H1 (cell line): Measurements from ENCODE around the gene TADA3. TPM values are rescaled to one million over a fixed set of nuclear protein-coding genes. Genes with fewer than 3 reads are reported as not detected.

ENCODE experiments used
- CTCF ChIA-PET: fragments of 300-600 bp; sonication (Branson Sonifier 250); formaldehyde crosslinking; loops from one replicate; lab custom pipeline; 2021; ENCODE audit not compliant: partially characterized antibody; lab: Charles Lee
- POLR2A ChIA-PET: fragments of 300-600 bp; sonication (Branson Sonifier 250); formaldehyde crosslinking; loops from one replicate; lab custom pipeline; 2021; ENCODE audit warnings: inconsistent platforms; ENCODE audit not compliant: partially characterized antibody; lab: Charles Lee
- DNase-seq, 2 experiments: peaks; one replicate each; pipeline versions ENCODE4 v3.0.0 to v3.0.0-alpha.2; 2010 to 2022; ENCODE audit warnings: low spot score in 2 of 2, low read depth in 1 of 2, mixed read lengths in 1 of 2
- FAIRE-seq: peaks from 2 replicates; lab custom pipeline; 2011; peaks lifted over from hg19 to GRCh38; lab: Jason Lieb, UNC
- H2AFZ ChIP-seq: 2 replicates; pipeline ENCODE4 v1.8.1; 2012; ENCODE audit warnings: low read length, inconsistent platforms
- H2AK5ac ChIP-seq: 2 replicates; pipeline ENCODE4 v1.6.1; 2013; ENCODE audit warnings: low read depth, low read length
- H2BK120ac ChIP-seq: replicated peaks from 2 replicates; pipeline ENCODE3; 2013; ENCODE audit warnings: low read depth, low read length, inconsistent platforms
- H2BK12ac ChIP-seq: 2 replicates; pipeline ENCODE4 v1.6.1; 2013; ENCODE audit warnings: low read depth, low read length
- H2BK15ac ChIP-seq: 2 replicates; pipeline ENCODE4 v1.6.1; 2013; ENCODE audit warnings: low read length
- H2BK20ac ChIP-seq: 2 replicates; pipeline ENCODE4 v1.6.1; 2013; ENCODE audit warnings: low read length
- H2BK5ac ChIP-seq: 2 replicates; pipeline ENCODE4 v1.6.1; 2013; ENCODE audit warnings: low read depth, low read length
- H3K14ac ChIP-seq: 2 replicates; pipeline ENCODE4 v1.6.1; 2013; ENCODE audit warnings: inconsistent platforms; ENCODE audit not compliant: insufficient read length
- H3K18ac ChIP-seq: 2 replicates; pipeline ENCODE4 v1.6.1; 2013; ENCODE audit warnings: low read length; ENCODE audit errors: extremely low read depth
- H3K23ac ChIP-seq: 2 replicates; pipeline ENCODE4 v1.6.1; 2013; ENCODE audit warnings: inconsistent platforms; ENCODE audit not compliant: insufficient read length
- H3K23me2 ChIP-seq: 2 replicates; pipeline ENCODE4 v1.6.1; 2013; ENCODE audit warnings: low read depth, low read length
- H3K27ac ChIP-seq: 2 replicates; pipeline ENCODE4 v1.6.1; 2011; ENCODE audit warnings: low read depth, low read length, inconsistent platforms
- H3K27me3 ChIP-seq, 4 experiments: replicated peaks in 1 of 4; 1 replicate in 1 of 4; 2 replicates in 3 of 4; pipeline versions ENCODE4 v1.6.1 to v1.8.1; 2011 to 2013; ENCODE audit warnings: low read length in 3 of 4, mild to moderate bottlenecking in 3 of 4, inconsistent platforms in 2 of 4, mixed read lengths in 2 of 4, moderate library complexity in 1 of 4; ENCODE audit not compliant: control insufficient read depth in 3 of 4, insufficient read depth in 3 of 4; ENCODE audit errors: extremely low read depth in 1 of 4
- H3K36me3 ChIP-seq, 4 experiments: 2 replicates each; pipeline versions ENCODE4 v1.6.1 to v1.8.1; 2011 to 2013; ENCODE audit warnings: mild to moderate bottlenecking in 4 of 4, low read length in 3 of 4, moderate library complexity in 2 of 4, control low read depth in 1 of 4, inconsistent platforms in 1 of 4; ENCODE audit not compliant: insufficient read depth in 4 of 4, control insufficient read depth in 2 of 4
- H3K4ac ChIP-seq: replicated peaks from 2 replicates; pipeline ENCODE3; 2013; ENCODE audit warnings: low read length, low read depth, mixed read lengths, inconsistent platforms; ENCODE audit not compliant: insufficient read length
- H3K4me1 ChIP-seq, 4 experiments: replicated peaks in 1 of 4; 1 replicate in 1 of 4; 2 replicates in 3 of 4; pipeline versions ENCODE4 v1.6.1 to v1.8.1; 2011 to 2013; ENCODE audit warnings: low read length in 3 of 4, inconsistent platforms in 2 of 4, mixed read lengths in 1 of 4; ENCODE audit not compliant: insufficient read depth in 4 of 4, control insufficient read depth in 3 of 4
- H3K4me2 ChIP-seq, 2 experiments: 2 replicates each; pipeline versions ENCODE4 v1.6.1 to v1.8.1; 2011 to 2013; ENCODE audit warnings: low read depth in 2 of 2, low read length in 2 of 2, control low read depth in 1 of 2, inconsistent platforms in 1 of 2, mild to moderate bottlenecking in 1 of 2; ENCODE audit not compliant: insufficient read depth in 1 of 2
- H3K4me3 ChIP-seq, 4 experiments: fragments of 200-600, 300-600 bp in 1 of 4; sonication (generic), shearing (Covaris generic), sonication (Bioruptor Twin) in 1 of 4; 2 replicates each; pipeline versions ENCODE4 v1.5.1 to v1.8.1; 2011 to 2016; ENCODE audit warnings: low read length in 4 of 4, low read depth in 3 of 4, control low read depth in 2 of 4, inconsistent platforms in 2 of 4, mild to moderate bottlenecking in 2 of 4, mixed read lengths in 1 of 4, moderate library complexity in 1 of 4; ENCODE audit not compliant: insufficient read depth in 2 of 4; ENCODE audit errors: extremely low read depth in 1 of 4
- H3K56ac ChIP-seq: replicated peaks from 2 replicates; pipeline ENCODE3; 2013; ENCODE audit warnings: low read depth, mild to moderate bottlenecking, mixed read lengths, low read length, inconsistent platforms; ENCODE audit not compliant: insufficient read length
- H3K79me1 ChIP-seq: 2 replicates; pipeline ENCODE4 v1.6.1; 2013; ENCODE audit warnings: low read depth, low read length, control low read depth
- H3K79me2 ChIP-seq, 2 experiments: 2 replicates each; pipeline versions ENCODE4 v1.6.1 to v1.8.1; 2012 to 2013; ENCODE audit warnings: low read length in 2 of 2, mild to moderate bottlenecking in 2 of 2, inconsistent platforms in 1 of 2; ENCODE audit not compliant: insufficient read depth in 2 of 2, control insufficient read depth in 1 of 2
- H3K9ac ChIP-seq, 4 experiments: replicated peaks in 1 of 4; 1 replicate in 1 of 4; 2 replicates in 3 of 4; pipeline versions ENCODE4 v1.6.1 to v1.8.1; 2011 to 2013; ENCODE audit warnings: low read depth in 3 of 4, low read length in 3 of 4, control low read depth in 2 of 4, mild to moderate bottlenecking in 2 of 4, moderate library complexity in 2 of 4, inconsistent platforms in 1 of 4; ENCODE audit errors: extremely low read depth in 1 of 4
- H3K9me3 ChIP-seq, 2 experiments: 2 replicates each; pipeline versions ENCODE4 v1.6.1 to v1.8.1; 2012 to 2013; ENCODE audit warnings: mild to moderate bottlenecking in 2 of 2, moderate library complexity in 2 of 2, control low read depth in 1 of 2, inconsistent platforms in 1 of 2, low read depth in 1 of 2, low read length in 1 of 2, mixed read lengths in 1 of 2; ENCODE audit not compliant: insufficient read depth in 2 of 2
- H4K20me1 ChIP-seq, 2 experiments: replicated peaks in 1 of 2; 2 replicates each; pipeline versions ENCODE3 to v1.8.1; 2011 to 2013; ENCODE audit warnings: inconsistent platforms in 2 of 2, low read length in 2 of 2, mild to moderate bottlenecking in 1 of 2; ENCODE audit not compliant: insufficient read depth in 2 of 2, control insufficient read depth in 1 of 2
- H4K5ac ChIP-seq: 2 replicates; pipeline ENCODE4 v1.6.1; 2013; ENCODE audit warnings: low read length, low read depth, mixed read lengths, inconsistent platforms; ENCODE audit not compliant: insufficient read length
- H4K8ac ChIP-seq: 2 replicates; pipeline ENCODE4 v1.8.0; 2013; ENCODE audit warnings: mild to moderate bottlenecking, moderate library complexity, low read length, inconsistent platforms; ENCODE audit not compliant: insufficient read depth; ENCODE audit errors: extremely low read depth
- H4K91ac ChIP-seq: replicated peaks from 2 replicates; pipeline ENCODE3; 2013; ENCODE audit warnings: low read length, mixed read lengths, inconsistent platforms; ENCODE audit not compliant: insufficient read length
- CBX5 ChIP-seq: fragments of 300-800, 300-1000 bp; sonication (generic); IDR thresholded peaks from 2 replicates; pipeline ENCODE4 v1.7.1; 2016; ENCODE audit warnings: antibody characterized with exemption, low read length, low read depth
- CBX8 ChIP-seq: fragments of 300-800, 300-1000 bp; sonication (generic); IDR thresholded peaks from 2 replicates; pipeline ENCODE4 v1.7.1; 2016; ENCODE audit warnings: low read depth, low read length, borderline replicate concordance
- GABPA ChIP-seq: IDR thresholded peaks from 2 replicates; pipeline ENCODE4 v1.6.1; 2011; ENCODE audit warnings: mild to moderate bottlenecking, low read length, moderate library complexity, borderline replicate concordance; ENCODE audit not compliant: insufficient read depth
- HDAC2 ChIP-seq, 2 experiments: fragments of 300-600 bp in 1 of 2; sonication (generic) in 1 of 2; IDR thresholded peaks; 2 replicates each; pipeline ENCODE4 v1.6.1; 2011 to 2012; ENCODE audit warnings: low read depth in 2 of 2, low read length in 2 of 2, mild to moderate bottlenecking in 2 of 2, moderate library complexity in 2 of 2, borderline replicate concordance in 1 of 2, inconsistent platforms in 1 of 2
- WGBS, 2 experiments: shearing (Covaris generic) in 1 of 2; methylation state at CpG; one replicate each; pipeline versions ENCODE4 v1.1.6 to v1.1.7; 2013 to 2015; ENCODE audit warnings: low lambda C conversion rate in 2 of 2, mixed read lengths in 2 of 2, inconsistent platforms in 1 of 2, low coverage in 1 of 2, missing lambda C conversion rate in 1 of 2; ENCODE audit not compliant: insufficient replicate concordance in 2 of 2, insufficient coverage in 1 of 2, insufficient read length in 1 of 2; ENCODE audit errors: extremely low coverage in 1 of 2, missing lambda C conversion rate in 1 of 2; 5-methylcytosine and 5-hydroxymethylcytosine counted together
- polyA plus RNA-seq, 7 experiments: library from polyadenylated mRNA; depleted of rRNA in 3 of 7; stranded (reverse) in 5 of 7; unstranded in 2 of 7; fragments of >200 nt in 5 of 7; fragments of 200-250 nt in 2 of 7; gene quantifications; 1 replicate in 5 of 7; 2 replicates in 1 of 7; 4 replicates in 1 of 7; pipeline versions ENCODE4 v1.2.1 to v1.2.3, GENCODE V29; 2011 to 2013; ENCODE audit warnings: missing spikeins in 2 of 7, mixed read lengths in 2 of 7
- total RNA-seq: library from RNA; stranded (reverse); fragmentation: NEBNext Ultra II Directional; extraction: Animal tissue kit (Norgen Biotek cat#: 25700); gene quantifications from 2 replicates; pipeline ENCODE4 v1.2.1, GENCODE V29; 2021

Gene TADA3
- total and polyA plus RNA-seq, 2 of the 8 experiments (the other 6 are each of a cell fraction or from before 2014, with no cell fraction given), result 43.4 to 50.3 TPM

DNA sequence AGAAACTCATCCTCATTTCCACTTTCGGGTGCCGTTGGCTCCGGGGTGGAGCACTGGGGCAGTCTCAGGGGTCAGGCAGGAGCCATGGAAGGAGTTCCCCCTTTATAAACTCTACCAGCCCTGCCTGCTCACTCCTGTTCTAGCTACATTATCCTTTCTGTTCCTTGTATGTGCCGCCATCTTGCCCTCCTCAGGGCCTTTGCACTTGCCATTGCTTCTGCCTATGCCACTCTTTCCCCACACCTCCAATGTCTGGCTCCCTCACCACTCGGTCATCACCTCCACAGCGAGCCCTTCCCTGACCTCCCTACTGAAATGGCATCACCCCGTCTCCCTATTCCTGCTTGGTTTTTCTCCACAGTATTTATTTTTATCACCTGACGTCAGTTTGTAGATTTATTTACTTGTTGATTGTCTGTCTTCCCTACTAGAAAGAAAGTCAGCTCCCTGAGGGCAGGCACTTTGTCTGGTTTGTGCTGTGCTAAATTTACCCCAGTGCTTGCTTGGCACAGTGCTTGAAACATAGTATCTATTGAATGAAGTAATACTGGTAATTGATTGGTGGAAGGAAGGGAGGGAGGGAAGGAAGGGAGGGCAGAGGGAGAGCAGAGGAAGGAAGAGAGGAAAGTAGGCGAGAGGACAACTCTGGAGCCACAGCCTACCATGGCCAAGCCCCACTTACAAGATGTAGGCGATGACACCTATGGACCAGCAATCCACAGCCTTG, 31.3 kb downstream of the TADA3 start:
- Histone ChIP-seq H3K27me3 (no peaks in the 10 kb centered on the region; a peak in 1 of 7 replicates), H3K27ac (no peak overlapping the region), H2BK15ac (no peak overlapping the region), H3K4me3 (no peak overlapping the region), H2BK5ac (no peak overlapping the region; the same call in 1 of the 2 replicates), H2BK20ac (no peak overlapping the region), H4K20me1 (peaks cover 0 to 14% of the 10 kb centered on the region in 2 experiments), H3K23ac (no peak overlapping the region), H2AFZ (no peak overlapping the region), H4K91ac (no peak overlapping the region), H2BK12ac (no peak overlapping the region), H3K4me1 (peaks cover 0 to 5% (median 0%) of the 10 kb centered on the region in 4 experiments; a peak in 1 of 7 replicates), H2BK120ac (no peak overlapping the region), H3K18ac (no peak overlapping the region), H3K14ac (no peak overlapping the region), H4K8ac (no peak overlapping the region; the same call in 1 of the 2 replicates), H3K4ac (no peak overlapping the region), H3K79me1 (no peaks in the 10 kb centered on the region), H3K23me2 (no peaks in the 10 kb centered on the region), H3K36me3 (peaks cover 3 to 25% (median 11%) of the 10 kb centered on the region in 4 experiments; a peak in 7 of 8 replicates), H4K5ac (no peak overlapping the region), H3K9me3 (no peaks in the 10 kb centered on the region), H3K4me2 (no peak overlapping the region), H2AK5ac (no peak overlapping the region), H3K56ac (no peak overlapping the region), H3K79me2 (no peaks in the 10 kb centered on the region), H3K9ac (no peak overlapping the region)
- ChIA-PET CTCF (no interaction called here), POLR2A (interaction anchor here (0.6 to 1.4 kb wide), 6 partner anchors 8 to 369 kb away, joined by 3 to 6 read pairs (median 3); no protein-coding TSS in a partner anchor)
- DNase-seq, result no peak
- no peak for FAIRE-seq
- 87% methylated on average over 10 of the region's 10 CpGs; no CpG with 5 or more reads in 1 of the 2 experiments for WGBS, 2 experiments
- TF ChIP-seq HDAC2 (IDR thresholded peaks at IDR 0.05; ENCODE audit: borderline replicate concordance in 1 of 2, low read depth in 2 of 2, low read length in 2 of 2), result no peak
- TF ChIP-seq CBX5, result no peak
- no peak for TF ChIP-seq CBX8
- no peak for TF ChIP-seq GABPA
